H1 (cell line): Measurements from ENCODE around the gene ERP44. TPM values are rescaled to one million over a fixed set of nuclear protein-coding genes. Genes with fewer than 3 reads are reported as not detected.
"Not testable (repeated sequence)": the region's sequence is repeated elsewhere in the genome, so short reads cannot be mapped to it uniquely, and the experiment has no call there.

Source experiments
- CTCF ChIA-PET: fragments of 300-600 bp; sonication (Branson Sonifier 250); formaldehyde crosslinking; loops from one replicate; lab custom pipeline; 2021; ENCODE audit not compliant: partially characterized antibody; lab: Charles Lee
- POLR2A ChIA-PET: fragments of 300-600 bp; sonication (Branson Sonifier 250); formaldehyde crosslinking; loops from one replicate; lab custom pipeline; 2021; ENCODE audit warnings: inconsistent platforms; ENCODE audit not compliant: partially characterized antibody; lab: Charles Lee
- DNase-seq, 2 experiments: peaks; one replicate each; pipeline versions ENCODE4 v3.0.0 to v3.0.0-alpha.2; 2010 to 2022; ENCODE audit warnings: low spot score in 2 of 2, low read depth in 1 of 2, mixed read lengths in 1 of 2
- FAIRE-seq: peaks from 2 replicates; lab custom pipeline; 2011; peaks lifted over from hg19 to GRCh38; lab: Jason Lieb, UNC
- H2AFZ ChIP-seq: 2 replicates; pipeline ENCODE4 v1.8.1; 2012; ENCODE audit warnings: low read length, inconsistent platforms
- H2AK5ac ChIP-seq: 2 replicates; pipeline ENCODE4 v1.6.1; 2013; ENCODE audit warnings: low read depth, low read length
- H2BK120ac ChIP-seq: replicated peaks from 2 replicates; pipeline ENCODE3; 2013; ENCODE audit warnings: low read depth, low read length, inconsistent platforms
- H2BK12ac ChIP-seq: 2 replicates; pipeline ENCODE4 v1.6.1; 2013; ENCODE audit warnings: low read depth, low read length
- H2BK15ac ChIP-seq: 2 replicates; pipeline ENCODE4 v1.6.1; 2013; ENCODE audit warnings: low read length
- H2BK20ac ChIP-seq: 2 replicates; pipeline ENCODE4 v1.6.1; 2013; ENCODE audit warnings: low read length
- H2BK5ac ChIP-seq: 2 replicates; pipeline ENCODE4 v1.6.1; 2013; ENCODE audit warnings: low read depth, low read length
- H3K14ac ChIP-seq: 2 replicates; pipeline ENCODE4 v1.6.1; 2013; ENCODE audit warnings: inconsistent platforms; ENCODE audit not compliant: insufficient read length
- H3K18ac ChIP-seq: 2 replicates; pipeline ENCODE4 v1.6.1; 2013; ENCODE audit warnings: low read length; ENCODE audit errors: extremely low read depth
- H3K23ac ChIP-seq: 2 replicates; pipeline ENCODE4 v1.6.1; 2013; ENCODE audit warnings: inconsistent platforms; ENCODE audit not compliant: insufficient read length
- H3K23me2 ChIP-seq: 2 replicates; pipeline ENCODE4 v1.6.1; 2013; ENCODE audit warnings: low read depth, low read length
- H3K27ac ChIP-seq: 2 replicates; pipeline ENCODE4 v1.6.1; 2011; ENCODE audit warnings: low read depth, low read length, inconsistent platforms
- H3K27me3 ChIP-seq, 4 experiments: replicated peaks in 1 of 4; 1 replicate in 1 of 4; 2 replicates in 3 of 4; pipeline versions ENCODE4 v1.6.1 to v1.8.1; 2011 to 2013; ENCODE audit warnings: low read length in 3 of 4, mild to moderate bottlenecking in 3 of 4, inconsistent platforms in 2 of 4, mixed read lengths in 2 of 4, moderate library complexity in 1 of 4; ENCODE audit not compliant: control insufficient read depth in 3 of 4, insufficient read depth in 3 of 4; ENCODE audit errors: extremely low read depth in 1 of 4
- H3K36me3 ChIP-seq, 4 experiments: 2 replicates each; pipeline versions ENCODE4 v1.6.1 to v1.8.1; 2011 to 2013; ENCODE audit warnings: mild to moderate bottlenecking in 4 of 4, low read length in 3 of 4, moderate library complexity in 2 of 4, control low read depth in 1 of 4, inconsistent platforms in 1 of 4; ENCODE audit not compliant: insufficient read depth in 4 of 4, control insufficient read depth in 2 of 4
- H3K4ac ChIP-seq: replicated peaks from 2 replicates; pipeline ENCODE3; 2013; ENCODE audit warnings: low read length, low read depth, mixed read lengths, inconsistent platforms; ENCODE audit not compliant: insufficient read length
- H3K4me1 ChIP-seq, 4 experiments: replicated peaks in 1 of 4; 1 replicate in 1 of 4; 2 replicates in 3 of 4; pipeline versions ENCODE4 v1.6.1 to v1.8.1; 2011 to 2013; ENCODE audit warnings: low read length in 3 of 4, inconsistent platforms in 2 of 4, mixed read lengths in 1 of 4; ENCODE audit not compliant: insufficient read depth in 4 of 4, control insufficient read depth in 3 of 4
- H3K4me2 ChIP-seq, 2 experiments: 2 replicates each; pipeline versions ENCODE4 v1.6.1 to v1.8.1; 2011 to 2013; ENCODE audit warnings: low read depth in 2 of 2, low read length in 2 of 2, control low read depth in 1 of 2, inconsistent platforms in 1 of 2, mild to moderate bottlenecking in 1 of 2; ENCODE audit not compliant: insufficient read depth in 1 of 2
- H3K4me3 ChIP-seq, 4 experiments: fragments of 200-600, 300-600 bp in 1 of 4; sonication (generic), shearing (Covaris generic), sonication (Bioruptor Twin) in 1 of 4; 2 replicates each; pipeline versions ENCODE4 v1.5.1 to v1.8.1; 2011 to 2016; ENCODE audit warnings: low read length in 4 of 4, low read depth in 3 of 4, control low read depth in 2 of 4, inconsistent platforms in 2 of 4, mild to moderate bottlenecking in 2 of 4, mixed read lengths in 1 of 4, moderate library complexity in 1 of 4; ENCODE audit not compliant: insufficient read depth in 2 of 4; ENCODE audit errors: extremely low read depth in 1 of 4
- H3K56ac ChIP-seq: replicated peaks from 2 replicates; pipeline ENCODE3; 2013; ENCODE audit warnings: low read depth, mild to moderate bottlenecking, mixed read lengths, low read length, inconsistent platforms; ENCODE audit not compliant: insufficient read length
- H3K79me1 ChIP-seq: 2 replicates; pipeline ENCODE4 v1.6.1; 2013; ENCODE audit warnings: low read depth, low read length, control low read depth
- H3K79me2 ChIP-seq, 2 experiments: 2 replicates each; pipeline versions ENCODE4 v1.6.1 to v1.8.1; 2012 to 2013; ENCODE audit warnings: low read length in 2 of 2, mild to moderate bottlenecking in 2 of 2, inconsistent platforms in 1 of 2; ENCODE audit not compliant: insufficient read depth in 2 of 2, control insufficient read depth in 1 of 2
- H3K9ac ChIP-seq, 4 experiments: replicated peaks in 1 of 4; 1 replicate in 1 of 4; 2 replicates in 3 of 4; pipeline versions ENCODE4 v1.6.1 to v1.8.1; 2011 to 2013; ENCODE audit warnings: low read depth in 3 of 4, low read length in 3 of 4, control low read depth in 2 of 4, mild to moderate bottlenecking in 2 of 4, moderate library complexity in 2 of 4, inconsistent platforms in 1 of 4; ENCODE audit errors: extremely low read depth in 1 of 4
- H3K9me3 ChIP-seq, 2 experiments: 2 replicates each; pipeline versions ENCODE4 v1.6.1 to v1.8.1; 2012 to 2013; ENCODE audit warnings: mild to moderate bottlenecking in 2 of 2, moderate library complexity in 2 of 2, control low read depth in 1 of 2, inconsistent platforms in 1 of 2, low read depth in 1 of 2, low read length in 1 of 2, mixed read lengths in 1 of 2; ENCODE audit not compliant: insufficient read depth in 2 of 2
- H4K20me1 ChIP-seq, 2 experiments: replicated peaks in 1 of 2; 2 replicates each; pipeline versions ENCODE3 to v1.8.1; 2011 to 2013; ENCODE audit warnings: inconsistent platforms in 2 of 2, low read length in 2 of 2, mild to moderate bottlenecking in 1 of 2; ENCODE audit not compliant: insufficient read depth in 2 of 2, control insufficient read depth in 1 of 2
- H4K5ac ChIP-seq: 2 replicates; pipeline ENCODE4 v1.6.1; 2013; ENCODE audit warnings: low read length, low read depth, mixed read lengths, inconsistent platforms; ENCODE audit not compliant: insufficient read length
- H4K8ac ChIP-seq: 2 replicates; pipeline ENCODE4 v1.8.0; 2013; ENCODE audit warnings: mild to moderate bottlenecking, moderate library complexity, low read length, inconsistent platforms; ENCODE audit not compliant: insufficient read depth; ENCODE audit errors: extremely low read depth
- H4K91ac ChIP-seq: replicated peaks from 2 replicates; pipeline ENCODE3; 2013; ENCODE audit warnings: low read length, mixed read lengths, inconsistent platforms; ENCODE audit not compliant: insufficient read length
- EZH2 ChIP-seq: fragments of 200-600 bp; sonication (generic); IDR thresholded peaks from 2 replicates; pipeline ENCODE4 v1.7.1; 2012; ENCODE audit warnings: low read depth, mild to moderate bottlenecking, moderate library complexity, low read length, inconsistent platforms; ENCODE audit not compliant: severe bottlenecking
- GABPA ChIP-seq: IDR thresholded peaks from 2 replicates; pipeline ENCODE4 v1.6.1; 2011; ENCODE audit warnings: mild to moderate bottlenecking, low read length, moderate library complexity, borderline replicate concordance; ENCODE audit not compliant: insufficient read depth
- KDM1A ChIP-seq: fragments of 200-600, 300-600 bp; sonication (generic); IDR thresholded peaks from 2 replicates; pipeline ENCODE4 v1.7.1; 2016; ENCODE audit warnings: mild to moderate bottlenecking, low read length, borderline replicate concordance
- WGBS, 2 experiments: shearing (Covaris generic) in 1 of 2; methylation state at CpG; one replicate each; pipeline versions ENCODE4 v1.1.6 to v1.1.7; 2013 to 2015; ENCODE audit warnings: low lambda C conversion rate in 2 of 2, mixed read lengths in 2 of 2, inconsistent platforms in 1 of 2, low coverage in 1 of 2, missing lambda C conversion rate in 1 of 2; ENCODE audit not compliant: insufficient replicate concordance in 2 of 2, insufficient coverage in 1 of 2, insufficient read length in 1 of 2; ENCODE audit errors: extremely low coverage in 1 of 2, missing lambda C conversion rate in 1 of 2; 5-methylcytosine and 5-hydroxymethylcytosine counted together
- polyA plus RNA-seq, 7 experiments: library from polyadenylated mRNA; depleted of rRNA in 3 of 7; stranded (reverse) in 5 of 7; unstranded in 2 of 7; fragments of >200 nt in 5 of 7; fragments of 200-250 nt in 2 of 7; gene quantifications; 1 replicate in 5 of 7; 2 replicates in 1 of 7; 4 replicates in 1 of 7; pipeline versions ENCODE4 v1.2.1 to v1.2.3, GENCODE V29; 2011 to 2013; ENCODE audit warnings: missing spikeins in 2 of 7, mixed read lengths in 2 of 7
- total RNA-seq: library from RNA; stranded (reverse); fragmentation: NEBNext Ultra II Directional; extraction: Animal tissue kit (Norgen Biotek cat#: 25700); gene quantifications from 2 replicates; pipeline ENCODE4 v1.2.1, GENCODE V29; 2021

Gene ERP44
- total and polyA plus RNA-seq, 2 of the 8 experiments (the other 6 are each of a cell fraction or from before 2014, with no cell fraction given) = 5.7 to 15.6 TPM

GRCh38 chr9:99998266-99998665 is 100.5 kb downstream of the ERP44 start (continued):
- TF ChIP-seq EZH2 (no peak), GABPA (no peak), KDM1A (no peak)

GRCh38 chr9:99990508-99990907 is 108.3 kb downstream of the ERP44 start:
- H3K4me1 ChIP-seq, H2BK12ac ChIP-seq, H3K27ac ChIP-seq, H2AFZ ChIP-seq, H2BK120ac ChIP-seq, H2AK5ac ChIP-seq, POLR2A ChIA-PET, H3K4ac ChIP-seq, H3K79me2 ChIP-seq, H3K14ac ChIP-seq, H2BK15ac ChIP-seq, H3K4me3 ChIP-seq, H3K9ac ChIP-seq, H3K36me3 ChIP-seq, H4K8ac ChIP-seq, H3K23me2 ChIP-seq, H3K56ac ChIP-seq, H3K4me2 ChIP-seq, H3K27me3 ChIP-seq, DNase-seq, H4K5ac ChIP-seq, H3K23ac ChIP-seq, H4K91ac ChIP-seq, H3K18ac ChIP-seq, H2BK20ac ChIP-seq, H4K20me1 ChIP-seq, FAIRE-seq, H2BK5ac ChIP-seq, H3K79me1 ChIP-seq: not testable (repeated sequence)
- H3K9me3 ChIP-seq = peaks cover 14 to 15% of the 10 kb centered on the region in 2 experiments; a peak in 3 of 4 replicates
- CTCF ChIA-PET = interaction anchor here (0.8 kb wide), 1 partner anchor 20 kb away, joined by 4 read pairs; no protein-coding TSS in a partner anchor
- WGBS, 2 experiments = 87% methylated on average over 2 of the region's 2 CpGs; no CpG with 5 or more reads in 1 of the 2 experiments
